Epithelial cell of esophagus (primary cell): ENCODE measurements around the gene PROM1.

Experiments used
- DNase-seq: peaks from one replicate; pipeline ENCODE4 v3.0.0; 2010; ENCODE audit warnings: low read depth
- H3K4me3 ChIP-seq: 2 replicates; pipeline ENCODE4 v1.5.1; 2011; ENCODE audit warnings: mild to moderate bottlenecking, low read length, control low read depth
- TF ChIP-seq, protein P1 (sequence below): IDR thresholded peaks from 2 replicates; pipeline ENCODE4 v1.5.1; 2011; ENCODE audit warnings: low read depth, mild to moderate bottlenecking, low read length, control low read depth, inconsistent platforms; ENCODE audit not compliant: insufficient read depth; ENCODE audit errors: missing control alignments

PROM1 gene

DNA sequence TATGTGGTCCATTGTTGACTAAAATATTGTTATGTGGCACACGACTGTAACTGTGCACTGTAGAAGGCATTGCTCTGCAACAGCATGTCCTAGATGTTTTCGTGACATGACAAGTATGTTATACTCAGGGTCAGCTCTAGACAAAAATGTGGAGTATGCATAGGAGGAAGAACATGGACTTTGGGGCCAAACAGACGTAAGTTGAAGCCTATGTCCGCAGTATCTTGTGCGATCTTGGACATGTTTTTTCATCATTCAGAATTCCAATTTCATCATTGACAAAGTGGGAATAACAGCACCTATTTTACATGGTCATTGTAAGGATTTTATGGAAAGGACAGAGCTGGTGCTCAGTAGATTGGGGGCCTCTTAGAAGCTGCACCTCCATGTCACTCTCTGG is 27.7 kb upstream of the PROM1 start:
- TF ChIP-seq, protein P1, sequence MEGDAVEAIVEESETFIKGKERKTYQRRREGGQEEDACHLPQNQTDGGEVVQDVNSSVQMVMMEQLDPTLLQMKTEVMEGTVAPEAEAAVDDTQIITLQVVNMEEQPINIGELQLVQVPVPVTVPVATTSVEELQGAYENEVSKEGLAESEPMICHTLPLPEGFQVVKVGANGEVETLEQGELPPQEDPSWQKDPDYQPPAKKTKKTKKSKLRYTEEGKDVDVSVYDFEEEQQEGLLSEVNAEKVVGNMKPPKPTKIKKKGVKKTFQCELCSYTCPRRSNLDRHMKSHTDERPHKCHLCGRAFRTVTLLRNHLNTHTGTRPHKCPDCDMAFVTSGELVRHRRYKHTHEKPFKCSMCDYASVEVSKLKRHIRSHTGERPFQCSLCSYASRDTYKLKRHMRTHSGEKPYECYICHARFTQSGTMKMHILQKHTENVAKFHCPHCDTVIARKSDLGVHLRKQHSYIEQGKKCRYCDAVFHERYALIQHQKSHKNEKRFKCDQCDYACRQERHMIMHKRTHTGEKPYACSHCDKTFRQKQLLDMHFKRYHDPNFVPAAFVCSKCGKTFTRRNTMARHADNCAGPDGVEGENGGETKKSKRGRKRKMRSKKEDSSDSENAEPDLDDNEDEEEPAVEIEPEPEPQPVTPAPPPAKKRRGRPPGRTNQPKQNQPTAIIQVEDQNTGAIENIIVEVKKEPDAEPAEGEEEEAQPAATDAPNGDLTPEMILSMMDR, result no peak
- H3K4me3 ChIP-seq, result no peak overlapping the region
- DNase-seq, result no peak

DNA sequence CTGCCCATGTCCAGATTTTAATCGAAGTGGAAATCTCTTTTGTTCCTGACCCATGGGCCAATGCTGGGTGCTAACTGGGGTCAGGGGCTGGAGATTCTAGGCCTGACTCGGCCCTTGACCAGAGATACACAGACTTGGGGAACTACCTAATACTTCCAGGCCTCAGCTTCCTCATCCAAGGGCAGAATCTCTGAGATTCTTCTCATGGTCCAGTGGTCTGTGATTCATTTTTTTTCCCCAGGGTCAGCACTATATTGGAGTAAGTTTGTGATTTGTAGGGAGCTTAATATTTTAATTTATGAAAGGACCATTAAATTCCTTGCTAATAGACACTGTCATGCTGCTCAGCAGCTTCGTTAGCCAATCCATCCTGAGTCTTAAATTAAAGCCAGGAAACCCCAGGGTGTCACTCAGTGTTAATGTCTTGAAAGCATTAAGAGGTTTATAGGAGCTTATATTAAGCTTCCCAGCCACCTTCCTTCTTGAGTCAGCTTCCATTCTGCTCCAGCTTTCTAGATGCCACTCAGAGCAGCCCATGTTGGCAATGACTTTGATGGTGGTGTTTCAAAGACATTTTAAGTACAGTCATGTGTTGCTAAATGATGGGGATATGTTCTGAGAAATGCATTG is 27.0 kb upstream of the PROM1 start:
- TF ChIP-seq, protein P1, result no peak
- H3K4me3 ChIP-seq, result no peak overlapping the region
- DNase-seq, result no peak

DNA sequence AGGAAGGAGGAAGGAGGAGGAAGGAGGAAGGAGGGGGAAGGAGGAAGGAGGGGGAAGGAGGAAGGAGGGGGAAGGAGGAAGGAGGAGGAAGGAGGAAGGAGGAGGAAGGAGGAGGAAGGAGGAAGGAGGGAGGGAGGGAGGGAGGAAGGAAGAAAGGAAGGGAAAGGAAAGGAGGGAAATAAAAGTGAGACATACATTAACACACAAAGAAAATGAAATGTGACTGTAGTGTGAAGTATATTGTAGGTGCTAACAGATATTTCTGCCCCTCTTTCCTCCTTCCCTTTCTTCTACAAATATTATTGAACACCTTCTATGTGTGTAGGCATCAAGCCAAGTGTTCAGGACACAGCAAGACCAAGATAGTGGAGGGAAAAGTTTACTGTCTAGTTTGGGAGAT is 26.4 kb upstream of the PROM1 start:
- no peak for DNase-seq
- TF ChIP-seq, protein P1, result no peak
- H3K4me3 ChIP-seq, result no peak overlapping the region

DNA sequence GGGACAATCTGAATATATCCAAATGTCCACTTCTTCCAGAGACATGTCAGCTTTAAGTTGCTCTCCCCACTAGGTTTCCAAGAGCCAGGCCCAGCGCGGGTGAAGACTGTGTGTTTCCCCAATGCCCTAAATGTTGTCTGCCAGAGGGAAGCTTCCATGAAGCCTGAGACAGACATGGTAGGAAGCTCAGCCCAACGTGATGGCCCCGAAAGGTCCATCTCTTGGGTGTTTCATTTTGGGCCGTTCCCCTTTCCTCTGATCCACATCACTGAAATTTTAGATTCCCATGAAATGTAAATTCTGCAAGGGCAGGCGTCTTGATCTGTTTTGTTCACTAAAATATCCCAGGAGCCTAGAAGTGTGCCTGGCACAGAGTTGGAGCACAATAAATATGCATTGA is 25.4 kb upstream of the PROM1 start:
- no peak overlapping the region for H3K4me3 ChIP-seq
- TF ChIP-seq, protein P1, result no peak
- DNase-seq, result no peak

DNA sequence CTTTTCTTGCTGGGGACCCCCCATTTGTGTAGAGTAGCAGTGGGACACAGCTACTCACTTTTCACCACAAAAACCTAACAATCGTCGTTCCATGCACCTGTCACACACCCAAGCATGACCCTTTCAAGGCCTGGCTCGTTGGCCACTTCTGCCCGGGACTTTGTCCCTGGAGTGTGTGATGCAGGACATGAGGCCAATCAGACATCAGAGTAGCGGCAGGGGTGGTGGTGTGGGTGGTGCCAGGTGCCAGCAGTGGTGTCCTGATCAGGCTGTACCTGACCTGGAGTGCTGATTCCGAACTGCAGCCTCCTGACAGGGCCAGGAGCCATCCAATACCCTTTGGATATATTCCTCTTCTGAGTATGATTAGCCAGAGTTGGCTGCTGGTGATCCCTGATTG is 23.1 kb upstream of the PROM1 start:
- DNase-seq, result no peak
- TF ChIP-seq, protein P1, result no peak
- H3K4me3 ChIP-seq, result no peak overlapping the region

DNA sequence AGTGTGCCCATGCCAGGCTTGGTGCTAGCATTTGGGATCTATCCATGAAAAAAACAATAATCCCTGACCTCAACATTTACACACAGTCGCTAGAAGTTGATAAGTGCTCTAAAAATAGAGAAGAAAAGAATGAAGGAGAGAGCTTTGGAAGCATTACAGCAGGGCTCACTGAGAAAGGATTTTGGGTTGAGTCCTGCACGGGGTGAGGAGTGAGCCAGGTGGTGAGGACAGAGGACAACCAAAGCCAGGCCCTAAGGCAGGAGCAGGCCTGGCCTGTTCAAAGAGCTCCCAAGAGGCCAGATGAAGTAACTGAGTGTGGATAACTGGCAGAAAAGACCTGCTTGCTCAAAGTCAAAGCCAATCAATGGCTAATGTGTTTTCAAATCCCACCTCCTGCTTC is 20.7 kb upstream of the PROM1 start:
- DNase-seq, result no peak
- no peak overlapping the region for H3K4me3 ChIP-seq
- TF ChIP-seq, protein P1, result no peak

DNA sequence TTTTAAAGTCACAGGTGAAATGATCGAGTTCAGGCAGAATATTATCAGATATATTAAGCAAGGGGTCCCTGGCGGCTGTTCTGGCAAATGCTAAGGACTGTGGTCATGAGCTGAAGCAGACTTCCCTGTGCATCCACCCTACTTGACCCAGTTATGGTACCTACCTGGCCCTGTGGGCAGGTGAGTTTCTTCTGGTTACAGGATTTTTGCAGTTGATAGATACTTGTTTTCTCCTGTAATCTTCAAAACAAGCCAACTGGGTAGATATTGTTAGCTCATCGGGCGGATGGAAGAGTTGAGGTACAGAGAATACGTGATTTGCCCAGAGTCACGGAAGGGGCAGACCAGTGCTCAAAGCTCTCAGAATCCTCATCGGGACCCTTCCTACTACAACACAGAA is 18.5 kb upstream of the PROM1 start:
- H3K4me3 ChIP-seq, result no peak overlapping the region
- TF ChIP-seq, protein P1, result no peak
- no peak for DNase-seq
